Activated CD8-positive, alpha-beta memory T cell treated with anti-CD3 and anti-CD28 coated beads for 36 hours (primary cell): ENCODE measurements around the gene FCER1G. TPM values are rescaled to one million over a fixed set of nuclear protein-coding genes. Genes with fewer than 3 reads are reported as not detected.

Source experiments
- CTCF ChIA-PET: fragments of 350-600 bp; sonication (Branson Sonifier 250); formaldehyde crosslinking; loops from one replicate; lab custom pipeline; 2021; ENCODE audit warnings: antibody characterized with exemption; lab: Charles Lee
- POLR2A ChIA-PET: fragments of 350-600 bp; sonication (Branson Sonifier 250); formaldehyde crosslinking; loops from one replicate; lab custom pipeline; 2021; ENCODE audit warnings: antibody characterized with exemption; lab: Charles Lee
- total RNA-seq, 2 experiments: library from RNA; stranded (reverse); gene quantifications; one replicate each; pipeline ENCODE4 v1.2.3, GENCODE V29; 2021

FCER1G gene
- total RNA-seq = 1 to 10 TPM in 1 of 2 experiments, under 1 TPM in 1; 0.95 to 1.1 TPM

- POLR2A ChIA-PET = no interaction called here
- CTCF ChIA-PET = interaction anchor here (1.1 to 3.3 kb wide), 4 partner anchors 9 to 174 kb away, joined by 3 to 15 read pairs (median 8); partner anchors contain the start of gene TOMM40L
Observed at GRCh38 chr1:161215076-161215475, at the start of gene FCER1G. Gene FCER1G (plus strand): TSS chr1:161215295. CDS start chr1:161215322, 27 bp downstream.

GRCh38 chr1:161165742-161166668, 49.1 kb upstream of the FCER1G start, which contains the start of gene PPOX:
Gene PPOX (plus strand): TSS chr1:161166426. CDS start chr1:161166848, 422 bp downstream.
- POLR2A ChIA-PET = interaction anchor here (0.5 to 2.6 kb wide), 10 partner anchors 8 to 443 kb away, joined by 3 to 21 read pairs (median 4); partner anchors contain the start of genes NDUFS2, NIT1, PFDN2 and TOMM40L
- CTCF ChIA-PET = interaction anchor here (1.1 to 2.7 kb wide), 13 partner anchors 8 to 216 kb away, joined by 3 to 16 read pairs (median 5); partner anchors contain the start of genes B4GALT3, DEDD, NIT1 and PFDN2

GRCh38 chr1:161166669-161167548, 48.2 kb upstream of the FCER1G start:
- CTCF ChIA-PET = interaction anchor here (0.6 to 2.7 kb wide), 15 partner anchors 9 to 273 kb away, joined by 3 to 16 read pairs (median 5); partner anchors contain the start of genes B4GALT3, DEDD, NDUFS2 and NIT1
- POLR2A ChIA-PET = interaction anchor here (0.5 to 2.6 kb wide), 10 partner anchors 8 to 59 kb away, joined by 3 to 21 read pairs (median 4); partner anchors contain the start of genes NDUFS2, NIT1, PFDN2 and TOMM40L

- CTCF ChIA-PET = interaction anchor here (0.6 to 1.4 kb wide), 3 partner anchors 10 to 72 kb away, joined by 3 to 5 read pairs (median 4); partner anchors contain the start of genes UFC1 and USP21
- POLR2A ChIA-PET = no interaction called here
Observed at GRCh38 chr1:161168906-161169305, 46.2 kb upstream of the FCER1G start.

GRCh38 chr1:161171191-161171590, 43.9 kb upstream of the FCER1G start:
- CTCF ChIA-PET = interaction anchor here (1.5 kb wide), 1 partner anchor 9 kb away, joined by 4 read pairs; no protein-coding TSS in a partner anchor
- POLR2A ChIA-PET = no interaction called here

- ChIA-PET POLR2A (no interaction called here), CTCF (interaction anchor here (1.5 kb wide), 1 partner anchor 10 kb away, joined by 4 read pairs; no protein-coding TSS in a partner anchor)
Observed at GRCh38 chr1:161171696-161172095, 43.4 kb upstream of the FCER1G start.

- ChIA-PET POLR2A (no interaction called here), CTCF (interaction anchor here (0.5 to 1.5 kb wide), 4 partner anchors 10 to 212 kb away, joined by 3 to 4 read pairs (median 4); no protein-coding TSS in a partner anchor)
Observed at GRCh38 chr1:161172349-161172748, 42.7 kb upstream of the FCER1G start.

GRCh38 chr1:161172776-161173376, 42.2 kb upstream of the FCER1G start:
- ChIA-PET POLR2A (no interaction called here), CTCF (interaction anchor here (0.7 to 1.2 kb wide), 2 partner anchors 20 to 211 kb away, joined by 3 read pairs; no protein-coding TSS in a partner anchor)

GRCh38 chr1:161173711-161174110, 41.4 kb upstream of the FCER1G start:
- CTCF ChIA-PET = interaction anchor here (1.2 kb wide), 1 partner anchor 19 kb away, joined by 3 read pairs; no protein-coding TSS in a partner anchor
- POLR2A ChIA-PET = no interaction called here

- POLR2A ChIA-PET = interaction anchor here (1.1 kb wide), 1 partner anchor 8 kb away, joined by 4 read pairs; the partner anchor contains the start of gene PPOX
- CTCF ChIA-PET = interaction anchor here (3.2 kb wide), 1 partner anchor 8 kb away, joined by 16 read pairs; the partner anchor contains the start of gene PPOX
Observed at GRCh38 chr1:161174911-161175310, 40.2 kb upstream of the FCER1G start.

GRCh38 chr1:161175771-161176453, 39.2 kb upstream of the FCER1G start:
- POLR2A ChIA-PET = interaction anchor here (0.6 to 1.2 kb wide), 4 partner anchors 9 to 1359 kb away, joined by 4 read pairs; partner anchors contain the start of genes NDUFS2 and PPOX
- CTCF ChIA-PET = interaction anchor here (1.2 to 3.2 kb wide), 3 partner anchors 9 to 50 kb away, joined by 3 to 16 read pairs (median 7); partner anchors contain the start of genes PPOX and TOMM40L

GRCh38 chr1:161176468-161177111, 38.5 kb upstream of the FCER1G start:
- CTCF ChIA-PET = interaction anchor here (0.5 to 3.2 kb wide), 5 partner anchors 10 to 49 kb away, joined by 3 to 16 read pairs (median 5); partner anchors contain the start of genes PPOX and TOMM40L
- POLR2A ChIA-PET = interaction anchor here (0.6 to 1.5 kb wide), 5 partner anchors 10 to 1360 kb away, joined by 4 to 6 read pairs (median 4); partner anchors contain the start of genes NDUFS2 and PPOX

- CTCF ChIA-PET = interaction anchor here (1.1 to 3.2 kb wide), 4 partner anchors 11 to 49 kb away, joined by 3 to 16 read pairs (median 6); partner anchors contain the start of genes PPOX and TOMM40L
- POLR2A ChIA-PET = interaction anchor here (0.5 to 1.5 kb wide), 6 partner anchors 9 to 74 kb away, joined by 3 to 6 read pairs (median 4); partner anchors contain the start of genes NDUFS2 and PPOX
Observed at GRCh38 chr1:161177112-161177935, 37.8 kb upstream of the FCER1G start, which contains the start of gene B4GALT3. Gene B4GALT3 (minus strand): TSS chr1:161177507. CDS start chr1:161176060, 1,447 bp downstream.

GRCh38 chr1:161177936-161178244, 37.2 kb upstream of the FCER1G start:
- ChIA-PET CTCF (interaction anchor here (2.3 to 3.2 kb wide), 2 partner anchors 11 to 48 kb away, joined by 7 to 16 read pairs; partner anchors contain the start of genes PPOX and TOMM40L), POLR2A (interaction anchor here (0.5 to 1.5 kb wide), 2 partner anchors 8 to 48 kb away, joined by 3 to 4 read pairs; no protein-coding TSS in a partner anchor)

GRCh38 chr1:161179698-161180097, 35.4 kb upstream of the FCER1G start:
- ChIA-PET CTCF (interaction anchor here (2.7 kb wide), 1 partner anchor 46 kb away, joined by 9 read pairs; the partner anchor contains the start of gene TOMM40L), POLR2A (interaction anchor here (0.7 kb wide), 2 partner anchors 38 to 185 kb away, joined by 4 to 5 read pairs; no protein-coding TSS in a partner anchor)
